Panc1 (cell line): ENCODE results near the gene CREBRF. TPM values are rescaled to one million over a fixed set of nuclear protein-coding genes. Genes with fewer than 3 reads are reported as not detected.

Experiments used
- ATAC-seq: fragments of 200-7000 bp; cut with Tn5 transposase; 2 replicates; pipeline ENCODE4 v1.9.1; 2020; ENCODE audit warnings: mild to moderate bottlenecking, moderate library complexity
- BruUV-seq: library from RNA; stranded (reverse); fragments of 400-500 nt; replicated peaks from 2 replicates; lab custom pipeline; 2021; lab: Mats Ljungman, UMichigan
- CTCF ChIA-PET: fragments of 300-600 bp; sonication (Branson Sonifier 250); formaldehyde crosslinking; loops from one replicate; lab custom pipeline; 2022; ENCODE audit warnings: antibody characterized with exemption; lab: Charles Lee
- POLR2A ChIA-PET: fragments of 300-600 bp; sonication (Branson Sonifier 250); formaldehyde crosslinking; loops from one replicate; lab custom pipeline; 2022; ENCODE audit warnings: antibody characterized with exemption; lab: Charles Lee
- DNase-seq: peaks from one replicate; pipeline ENCODE4 v3.0.0-alpha.2; 2010; ENCODE audit warnings: low read depth, low spot score
- H3K27ac ChIP-seq: 2 replicates; pipeline ENCODE4 v1.5.1; 2011; ENCODE audit warnings: mild to moderate bottlenecking, low read length, inconsistent platforms
- H3K27me3 ChIP-seq: fragments of 200-500 bp; sonication (Bioruptor generic); 2 replicates; pipeline ENCODE4 v1.6.0; 2014; ENCODE audit warnings: low read length, inconsistent platforms; ENCODE audit not compliant: control insufficient read depth, insufficient read depth
- H3K36me3 ChIP-seq: fragments of 200-500 bp; sonication (Bioruptor generic); 2 replicates; pipeline ENCODE4 v1.5.1; 2014; ENCODE audit warnings: inconsistent platforms, mild to moderate bottlenecking, low read length, moderate library complexity; ENCODE audit not compliant: control insufficient read depth, insufficient read depth
- H3K4me1 ChIP-seq: 2 replicates; pipeline ENCODE4 v1.5.1; 2011; ENCODE audit warnings: inconsistent platforms, mild to moderate bottlenecking, low read length, moderate library complexity; ENCODE audit not compliant: control insufficient read depth, insufficient read depth
- H3K4me3 ChIP-seq, 2 experiments: 2 replicates each; pipeline ENCODE4 v1.5.1; 2011 to 2012; ENCODE audit warnings: low read depth in 2 of 2, low read length in 2 of 2, mild to moderate bottlenecking in 2 of 2, inconsistent platforms in 1 of 2, moderate library complexity in 1 of 2
- H3K9me3 ChIP-seq: fragments of 200-500 bp; sonication (Bioruptor generic); 2 replicates; pipeline ENCODE4 v1.5.1; 2014; ENCODE audit warnings: low read depth, mild to moderate bottlenecking, inconsistent platforms, low read length, moderate library complexity; ENCODE audit not compliant: control insufficient read depth, insufficient read depth
- CTCF ChIP-seq: fragments of 450-650 bp; IDR thresholded peaks from 2 replicates; pipeline ENCODE4 v1.5.1; 2017; ENCODE audit warnings: mild to moderate bottlenecking
- POLR2AphosphoS5 ChIP-seq: IDR thresholded peaks from 2 replicates; pipeline ENCODE4 v1.6.1; 2012; ENCODE audit warnings: mild to moderate bottlenecking, low read depth, low read length, moderate library complexity
- REST ChIP-seq, 2 experiments: IDR thresholded peaks; 2 replicates each; pipeline ENCODE4 v1.6.1; 2011 to 2012; ENCODE audit warnings: low read depth in 2 of 2, control low read depth in 1 of 2, low read length in 1 of 2, mild to moderate bottlenecking in 1 of 2, moderate library complexity in 1 of 2; ENCODE audit not compliant: insufficient read depth in 1 of 2
- SIN3A ChIP-seq: IDR thresholded peaks from 2 replicates; pipeline ENCODE4 v1.6.1; 2012; ENCODE audit warnings: low read depth, mild to moderate bottlenecking, low read length, moderate library complexity, borderline replicate concordance; ENCODE audit not compliant: insufficient read depth
- TCF7L2 ChIP-seq: IDR thresholded peaks from 2 replicates; pipeline ENCODE4 v1.6.1; 2011; ENCODE audit warnings: mild to moderate bottlenecking, low read depth, low read length, inconsistent platforms
- in situ Hi-C: cut with HindIII; loops from 2 replicates; pipeline ENCODE4 v1.10.0; 2016; ENCODE audit warnings: low sequenced_read_pairs, low pct_unique_long_range_greater_than_20kb
- intact Hi-C: fragments of 100-400 bp; cut with micrococcal nuclease; formaldehyde crosslinking; loops from one replicate; pipeline ENCODE4 v1.10.0; 2022; ENCODE audit not compliant: unreplicated experiment
- total RNA-seq: library from RNA; stranded (reverse); gene quantifications from one replicate; pipeline ENCODE4 v1.2.1, GENCODE V29; 2021; ENCODE audit not compliant: unreplicated experiment

Gene CREBRF
- total RNA-seq, 1 experiment from 2014 or later, result 9.0 TPM

GRCh38 chr5:173057062-173057924 is 1.1 kb downstream of the CREBRF start:
- intact Hi-C loops, result loop anchor here (10.0 kb wide), 1 partner anchor 72 kb away; the partner anchor contains the start of gene ATP6V0E1
- ChIA-PET CTCF (interaction anchor here (0.6 to 1.5 kb wide), 7 partner anchors 74 to 350 kb away, joined by 3 to 7 read pairs (median 5); partner anchors contain the start of gene ATP6V0E1), POLR2A (interaction anchor here (0.6 to 0.7 kb wide), 3 partner anchors 59 to 916 kb away, joined by 3 to 11 read pairs (median 4); no protein-coding TSS in a partner anchor)
- peak overlapping the region; percentile 94 for H3K27ac ChIP-seq
- in situ Hi-C loops, result no loop called here
- DNase-seq, result peak; percentile 95
- H3K27me3 ChIP-seq, result no peaks in the 10 kb centered on the region
- BruUV-seq, result TSS peak; percentile 82
- no peaks in the 10 kb centered on the region for H3K9me3 ChIP-seq
- H3K4me3 ChIP-seq, result peak overlapping the region; percentile 57 to 77
- TF ChIP-seq POLR2AphosphoS5 (peak; percentile 69; the same call in 1 of the 2 replicates), TCF7L2 (no peak; the same call in 1 of the 2 replicates), SIN3A (peak; percentile 71; the same call in 1 of the 2 replicates), CTCF (no peak), REST (IDR thresholded peaks at IDR 0.05; ENCODE audit: insufficient read depth in 1 of 2, low read depth in 2 of 2, low read length in 1 of 2) (no peak)
- peaks cover 14% of the 10 kb centered on the region for H3K4me1 ChIP-seq
- peak; percentile 94 for ATAC-seq
- H3K36me3 ChIP-seq, result no peaks in the 10 kb centered on the region; the same call in 1 of the 2 replicates

- no peaks in the 10 kb centered on the region for H3K27me3 ChIP-seq
- H3K36me3 ChIP-seq, result no peaks in the 10 kb centered on the region
- ATAC-seq, result no peak
- CTCF ChIA-PET, result no interaction called here
- no peaks in the 10 kb centered on the region for H3K9me3 ChIP-seq
- POLR2A ChIA-PET, result no interaction called here
- TF ChIP-seq TCF7L2 (no peak), SIN3A (no peak), REST (IDR thresholded peaks at IDR 0.05; ENCODE audit: insufficient read depth in 1 of 2, low read depth in 2 of 2, low read length in 1 of 2) (no peak), CTCF (no peak), POLR2AphosphoS5 (no peak)
- H3K4me1 ChIP-seq, result peaks cover 5% of the 10 kb centered on the region; the same call in 1 of the 2 replicates
- intact Hi-C loops, result no loop called here
- DNase-seq, result no peak
- H3K27ac ChIP-seq, result no peak overlapping the region
- BruUV-seq, result no TSS peak
- in situ Hi-C loops, result no loop called here
- no peak overlapping the region for H3K4me3 ChIP-seq
Measured at GRCh38 chr5:173062141-173062540, 6.0 kb downstream of the CREBRF start.
